GM12878 (cell line): ENCODE results near the gene ORC1.
A peak's percentile ranks its signal among the peaks of the same experiment; 100 is the strongest.

Source experiments
- EP300 ChIP-seq, 2 experiments: fragments of 150-350 bp in 1 of 2; IDR thresholded peaks; 2 replicates each; pipeline ENCODE4 v1.6.1; 2011 to 2012; ENCODE audit warnings: low read depth in 2 of 2, low read length in 2 of 2, borderline replicate concordance in 1 of 2, improper control_type of control experiment in 1 of 2, inconsistent platforms in 1 of 2; ENCODE audit not compliant: control insufficient read depth in 1 of 2
- EZH2 ChIP-seq: IDR thresholded peaks from 2 replicates; pipeline ENCODE4 v1.6.1; 2012; ENCODE audit warnings: low read depth, mild to moderate bottlenecking, control low read depth, inconsistent platforms, low read length, borderline replicate concordance; ENCODE audit not compliant: control insufficient read depth
- IKZF1 ChIP-seq: fragments of 450-650 bp; conservative IDR thresholded peaks from 2 replicates; pipeline ENCODE4 v1.6.1; 2017; ENCODE audit warnings: antibody characterized with exemption, mild to moderate bottlenecking
- MYC ChIP-seq: IDR thresholded peaks from 2 replicates; pipeline ENCODE4 v1.6.1; 2011; ENCODE audit warnings: mild to moderate bottlenecking, low read length, moderate library complexity, inconsistent platforms; ENCODE audit not compliant: insufficient read depth, insufficient replicate concordance, insufficient read length, severe bottlenecking
- NR2C2 ChIP-seq: IDR thresholded peaks from 2 replicates; pipeline ENCODE4 v1.6.1; 2011; ENCODE audit warnings: borderline replicate concordance, low read depth; ENCODE audit not compliant: control insufficient read depth, insufficient read length
- POLR2A ChIP-seq: IDR thresholded peaks from 2 replicates; pipeline ENCODE4 v1.6.1; 2011; ENCODE audit warnings: low read depth, mild to moderate bottlenecking, low read length
- POLR2AphosphoS5 ChIP-seq: IDR thresholded peaks from 2 replicates; pipeline ENCODE4 v1.6.1; 2011; ENCODE audit warnings: mild to moderate bottlenecking, low read length, inconsistent platforms
- TAF1 ChIP-seq: IDR thresholded peaks from 2 replicates; pipeline ENCODE4 v1.6.1; 2011; ENCODE audit warnings: mild to moderate bottlenecking, low read depth, low read length, borderline replicate concordance
- YY1 ChIP-seq: IDR thresholded peaks from 2 replicates; pipeline ENCODE4 v1.6.1; 2011; ENCODE audit warnings: low read depth, mild to moderate bottlenecking, low read length
- TF ChIP-seq, protein P1 (sequence below): IDR thresholded peaks from 2 replicates; pipeline ENCODE4 v1.6.1; 2012; ENCODE audit warnings: low read depth, low read length, improper control_type of control experiment
- TF ChIP-seq, protein P2 (sequence below): IDR thresholded peaks from 2 replicates; pipeline ENCODE4 v1.6.1; 2012; ENCODE audit warnings: mild to moderate bottlenecking, low read depth, low read length
- TF ChIP-seq, protein P3 (sequence below): IDR thresholded peaks from 2 replicates; pipeline ENCODE4 v1.6.1; 2011; ENCODE audit warnings: low read depth, mild to moderate bottlenecking, low read length, moderate library complexity, borderline replicate concordance; ENCODE audit errors: extremely low read depth
- TF ChIP-seq, protein P4 (sequence below): fragments of 150-350 bp; IDR thresholded peaks from 2 replicates; pipeline ENCODE4 v1.6.1; 2016; ENCODE audit warnings: low read depth, low read length
- TF ChIP-seq, protein P5 (sequence below): fragments of 450-650 bp; IDR thresholded peaks from 2 replicates; pipeline ENCODE4 v1.6.1; 2018; ENCODE audit warnings: borderline replicate concordance, mild to moderate bottlenecking; ENCODE audit not compliant: partially characterized antibody

DNA sequence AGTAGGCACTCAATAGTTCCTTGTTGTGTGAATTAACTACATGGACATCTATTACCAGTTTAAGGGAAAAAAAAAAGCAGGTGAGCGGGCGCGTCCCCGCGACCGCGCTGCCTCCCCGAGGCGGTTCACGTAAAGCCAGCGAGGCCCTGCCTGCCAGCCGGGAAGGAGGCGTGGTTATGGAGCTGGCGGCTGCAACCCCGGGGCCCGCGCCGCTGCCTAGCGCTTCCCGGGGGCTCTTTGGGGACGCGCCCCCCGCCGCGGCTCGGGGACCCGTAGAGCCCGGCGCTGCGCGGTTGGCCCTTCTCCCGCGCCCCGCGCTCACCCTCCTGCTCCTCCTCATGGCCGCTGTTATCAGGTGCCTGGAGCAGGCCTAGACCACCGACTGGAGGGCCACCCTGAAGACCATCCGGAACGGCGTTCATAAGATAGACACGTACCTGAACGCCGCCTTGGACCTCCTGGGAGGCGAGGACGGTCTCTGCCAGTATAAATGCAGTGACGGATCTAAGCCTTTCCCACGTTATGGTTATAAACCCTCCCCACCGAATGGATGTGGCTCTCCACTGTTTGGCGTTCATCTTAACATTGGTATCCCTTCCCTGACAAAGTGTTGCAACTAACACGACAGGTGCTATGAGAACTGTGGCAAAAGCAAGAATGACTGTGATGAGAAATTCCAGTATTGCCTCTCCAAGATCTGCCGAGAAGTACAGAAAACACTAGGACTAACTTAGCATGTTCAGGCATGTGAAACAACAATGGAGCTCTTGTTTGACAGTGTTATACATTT lies 35.6 kb downstream of the ORC1 start:
- 0 out of 2 replicates have a peak, but pooled peaks have one; percentile 18 for TF ChIP-seq IKZF1
- 0 out of 2 replicates have a peak, but pooled peaks have one; percentile 37 for TF ChIP-seq POLR2A
- TF ChIP-seq, protein P1, sequence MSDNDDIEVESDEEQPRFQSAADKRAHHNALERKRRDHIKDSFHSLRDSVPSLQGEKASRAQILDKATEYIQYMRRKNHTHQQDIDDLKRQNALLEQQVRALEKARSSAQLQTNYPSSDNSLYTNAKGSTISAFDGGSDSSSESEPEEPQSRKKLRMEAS = no peak
- TF ChIP-seq, protein P2, sequence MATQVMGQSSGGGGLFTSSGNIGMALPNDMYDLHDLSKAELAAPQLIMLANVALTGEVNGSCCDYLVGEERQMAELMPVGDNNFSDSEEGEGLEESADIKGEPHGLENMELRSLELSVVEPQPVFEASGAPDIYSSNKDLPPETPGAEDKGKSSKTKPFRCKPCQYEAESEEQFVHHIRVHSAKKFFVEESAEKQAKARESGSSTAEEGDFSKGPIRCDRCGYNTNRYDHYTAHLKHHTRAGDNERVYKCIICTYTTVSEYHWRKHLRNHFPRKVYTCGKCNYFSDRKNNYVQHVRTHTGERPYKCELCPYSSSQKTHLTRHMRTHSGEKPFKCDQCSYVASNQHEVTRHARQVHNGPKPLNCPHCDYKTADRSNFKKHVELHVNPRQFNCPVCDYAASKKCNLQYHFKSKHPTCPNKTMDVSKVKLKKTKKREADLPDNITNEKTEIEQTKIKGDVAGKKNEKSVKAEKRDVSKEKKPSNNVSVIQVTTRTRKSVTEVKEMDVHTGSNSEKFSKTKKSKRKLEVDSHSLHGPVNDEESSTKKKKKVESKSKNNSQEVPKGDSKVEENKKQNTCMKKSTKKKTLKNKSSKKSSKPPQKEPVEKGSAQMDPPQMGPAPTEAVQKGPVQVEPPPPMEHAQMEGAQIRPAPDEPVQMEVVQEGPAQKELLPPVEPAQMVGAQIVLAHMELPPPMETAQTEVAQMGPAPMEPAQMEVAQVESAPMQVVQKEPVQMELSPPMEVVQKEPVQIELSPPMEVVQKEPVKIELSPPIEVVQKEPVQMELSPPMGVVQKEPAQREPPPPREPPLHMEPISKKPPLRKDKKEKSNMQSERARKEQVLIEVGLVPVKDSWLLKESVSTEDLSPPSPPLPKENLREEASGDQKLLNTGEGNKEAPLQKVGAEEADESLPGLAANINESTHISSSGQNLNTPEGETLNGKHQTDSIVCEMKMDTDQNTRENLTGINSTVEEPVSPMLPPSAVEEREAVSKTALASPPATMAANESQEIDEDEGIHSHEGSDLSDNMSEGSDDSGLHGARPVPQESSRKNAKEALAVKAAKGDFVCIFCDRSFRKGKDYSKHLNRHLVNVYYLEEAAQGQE = no peak
- no peak for TF ChIP-seq EZH2
- TF ChIP-seq POLR2AphosphoS5 = no peak
- TF ChIP-seq, protein P3, sequence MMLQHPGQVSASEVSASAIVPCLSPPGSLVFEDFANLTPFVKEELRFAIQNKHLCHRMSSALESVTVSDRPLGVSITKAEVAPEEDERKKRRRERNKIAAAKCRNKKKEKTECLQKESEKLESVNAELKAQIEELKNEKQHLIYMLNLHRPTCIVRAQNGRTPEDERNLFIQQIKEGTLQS = no peak
- no peak for TF ChIP-seq TAF1
- TF ChIP-seq, protein P4, sequence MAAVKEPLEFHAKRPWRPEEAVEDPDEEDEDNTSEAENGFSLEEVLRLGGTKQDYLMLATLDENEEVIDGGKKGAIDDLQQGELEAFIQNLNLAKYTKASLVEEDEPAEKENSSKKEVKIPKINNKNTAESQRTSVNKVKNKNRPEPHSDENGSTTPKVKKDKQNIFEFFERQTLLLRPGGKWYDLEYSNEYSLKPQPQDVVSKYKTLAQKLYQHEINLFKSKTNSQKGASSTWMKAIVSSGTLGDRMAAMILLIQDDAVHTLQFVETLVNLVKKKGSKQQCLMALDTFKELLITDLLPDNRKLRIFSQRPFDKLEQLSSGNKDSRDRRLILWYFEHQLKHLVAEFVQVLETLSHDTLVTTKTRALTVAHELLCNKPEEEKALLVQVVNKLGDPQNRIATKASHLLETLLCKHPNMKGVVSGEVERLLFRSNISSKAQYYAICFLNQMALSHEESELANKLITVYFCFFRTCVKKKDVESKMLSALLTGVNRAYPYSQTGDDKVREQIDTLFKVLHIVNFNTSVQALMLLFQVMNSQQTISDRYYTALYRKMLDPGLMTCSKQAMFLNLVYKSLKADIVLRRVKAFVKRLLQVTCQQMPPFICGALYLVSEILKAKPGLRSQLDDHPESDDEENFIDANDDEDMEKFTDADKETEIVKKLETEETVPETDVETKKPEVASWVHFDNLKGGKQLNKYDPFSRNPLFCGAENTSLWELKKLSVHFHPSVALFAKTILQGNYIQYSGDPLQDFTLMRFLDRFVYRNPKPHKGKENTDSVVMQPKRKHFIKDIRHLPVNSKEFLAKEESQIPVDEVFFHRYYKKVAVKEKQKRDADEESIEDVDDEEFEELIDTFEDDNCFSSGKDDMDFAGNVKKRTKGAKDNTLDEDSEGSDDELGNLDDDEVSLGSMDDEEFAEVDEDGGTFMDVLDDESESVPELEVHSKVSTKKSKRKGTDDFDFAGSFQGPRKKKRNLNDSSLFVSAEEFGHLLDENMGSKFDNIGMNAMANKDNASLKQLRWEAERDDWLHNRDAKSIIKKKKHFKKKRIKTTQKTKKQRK = no peak
- TF ChIP-seq, protein P5, sequence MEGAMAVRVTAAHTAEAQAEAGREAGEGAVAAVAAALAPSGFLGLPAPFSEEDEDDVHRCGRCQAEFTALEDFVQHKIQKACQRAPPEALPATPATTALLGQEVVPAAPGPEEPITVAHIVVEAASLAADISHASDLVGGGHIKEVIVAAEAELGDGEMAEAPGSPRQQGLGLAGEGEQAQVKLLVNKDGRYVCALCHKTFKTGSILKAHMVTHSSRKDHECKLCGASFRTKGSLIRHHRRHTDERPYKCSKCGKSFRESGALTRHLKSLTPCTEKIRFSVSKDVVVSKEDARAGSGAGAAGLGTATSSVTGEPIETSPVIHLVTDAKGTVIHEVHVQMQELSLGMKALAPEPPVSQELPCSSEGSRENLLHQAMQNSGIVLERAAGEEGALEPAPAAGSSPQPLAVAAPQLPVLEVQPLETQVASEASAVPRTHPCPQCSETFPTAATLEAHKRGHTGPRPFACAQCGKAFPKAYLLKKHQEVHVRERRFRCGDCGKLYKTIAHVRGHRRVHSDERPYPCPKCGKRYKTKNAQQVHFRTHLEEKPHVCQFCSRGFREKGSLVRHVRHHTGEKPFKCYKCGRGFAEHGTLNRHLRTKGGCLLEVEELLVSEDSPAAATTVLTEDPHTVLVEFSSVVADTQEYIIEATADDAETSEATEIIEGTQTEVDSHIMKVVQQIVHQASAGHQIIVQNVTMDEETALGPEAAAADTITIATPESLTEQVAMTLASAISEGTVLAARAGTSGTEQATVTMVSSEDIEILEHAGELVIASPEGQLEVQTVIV = no peak
- no peak for TF ChIP-seq NR2C2
- TF ChIP-seq YY1 = no peak
- no peak for TF ChIP-seq EP300 (IDR thresholded peaks at IDR 0.05; ENCODE audit: borderline replicate concordance in 1 of 2, control insufficient read depth in 1 of 2, low read depth in 2 of 2, low read length in 2 of 2)
- TF ChIP-seq MYC = no peak
